H1 (cell line): ENCODE data around the gene IFNL4. TPM values are rescaled to one million over a fixed set of nuclear protein-coding genes. Genes with fewer than 3 reads are reported as not detected.

Source experiments
- CBX5 ChIP-seq: fragments of 300-800, 300-1000 bp; sonication (generic); IDR thresholded peaks from 2 replicates; pipeline ENCODE4 v1.7.1; 2016; ENCODE audit warnings: antibody characterized with exemption, low read length, low read depth
- CEBPB ChIP-seq: IDR thresholded peaks from 2 replicates; pipeline ENCODE4 v1.6.1; 2012; ENCODE audit warnings: low read depth, low read length
- FOSL1 ChIP-seq: IDR thresholded peaks from 2 replicates; pipeline ENCODE4 v1.6.1; 2011; ENCODE audit warnings: mild to moderate bottlenecking, low read depth, low read length, moderate library complexity; ENCODE audit not compliant: insufficient read depth
- GABPA ChIP-seq: IDR thresholded peaks from 2 replicates; pipeline ENCODE4 v1.6.1; 2011; ENCODE audit warnings: mild to moderate bottlenecking, low read length, moderate library complexity, borderline replicate concordance; ENCODE audit not compliant: insufficient read depth
- HDAC2 ChIP-seq, 2 experiments: fragments of 300-600 bp in 1 of 2; sonication (generic) in 1 of 2; IDR thresholded peaks; 2 replicates each; pipeline ENCODE4 v1.6.1; 2011 to 2012; ENCODE audit warnings: low read depth in 2 of 2, low read length in 2 of 2, mild to moderate bottlenecking in 2 of 2, moderate library complexity in 2 of 2, borderline replicate concordance in 1 of 2, inconsistent platforms in 1 of 2
- NRF1 ChIP-seq: IDR thresholded peaks from 2 replicates; pipeline ENCODE4 v1.6.1; 2011; ENCODE audit warnings: mild to moderate bottlenecking, low read depth, low read length, improper control_type of control experiment
- POU5F1 ChIP-seq: IDR thresholded peaks from 2 replicates; pipeline ENCODE4 v1.6.1; 2011; ENCODE audit warnings: low read depth, mild to moderate bottlenecking, low read length, moderate library complexity
- polyA plus RNA-seq, 7 experiments: library from polyadenylated mRNA; depleted of rRNA in 3 of 7; stranded (reverse) in 5 of 7; unstranded in 2 of 7; fragments of >200 nt in 5 of 7; fragments of 200-250 nt in 2 of 7; gene quantifications; 1 replicate in 5 of 7; 2 replicates in 1 of 7; 4 replicates in 1 of 7; pipeline versions ENCODE4 v1.2.1 to v1.2.3, GENCODE V29; 2011 to 2013; ENCODE audit warnings: missing spikeins in 2 of 7, mixed read lengths in 2 of 7
- total RNA-seq: library from RNA; stranded (reverse); fragmentation: NEBNext Ultra II Directional; extraction: Animal tissue kit (Norgen Biotek cat#: 25700); gene quantifications from 2 replicates; pipeline ENCODE4 v1.2.1, GENCODE V29; 2021
- TF ChIP-seq, protein P1 (sequence below): fragments of 300-600 bp; sonication (generic); IDR thresholded peaks from 2 replicates; pipeline ENCODE4 v1.7.1; 2012; ENCODE audit warnings: low read length, moderate library complexity, mild to moderate bottlenecking, inconsistent platforms; ENCODE audit not compliant: insufficient replicate concordance
- TF ChIP-seq, protein P2 (sequence below): IDR thresholded peaks from 2 replicates; pipeline ENCODE4 v1.6.1; 2012; ENCODE audit warnings: inconsistent platforms

Gene IFNL4
- total and polyA plus RNA-seq, 2 of the 8 experiments (the other 6 are each of a cell fraction or from before 2014, with no cell fraction given): not detected

DNA sequence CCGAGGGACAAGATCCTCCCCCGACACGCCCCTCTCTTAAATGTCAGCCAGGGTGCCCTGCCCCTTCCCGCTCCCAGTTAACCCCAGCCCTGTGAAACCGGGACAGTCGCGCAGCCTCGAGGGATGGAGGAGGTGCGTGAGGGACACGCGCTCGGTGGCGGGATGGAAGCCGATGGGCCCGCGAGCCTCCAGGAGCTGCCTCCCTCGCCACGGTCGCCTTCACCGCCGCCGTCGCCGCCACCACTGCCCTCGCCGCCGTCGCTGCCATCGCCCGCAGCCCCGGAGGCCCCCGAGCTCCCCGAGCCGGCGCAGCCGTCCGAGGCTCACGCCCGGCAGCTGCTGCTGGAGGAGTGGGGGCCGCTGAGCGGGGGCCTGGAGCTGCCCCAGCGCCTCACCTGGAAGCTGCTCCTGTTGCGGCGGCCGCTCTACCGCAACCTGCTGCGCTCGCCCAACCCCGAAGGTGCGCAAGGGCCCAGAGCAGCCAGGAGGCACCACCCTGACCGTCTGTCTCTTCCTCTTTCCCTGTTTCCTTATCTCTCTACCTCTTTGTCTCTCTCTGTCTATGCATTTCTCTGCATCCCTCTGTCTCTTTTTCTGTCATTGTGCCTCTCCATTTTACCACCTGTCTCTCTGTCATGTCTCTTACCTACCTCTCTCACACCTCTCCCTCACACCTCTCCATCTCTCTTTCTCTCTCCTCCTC, 51.6 kb downstream of the IFNL4 start, which contains the start of gene NCCRP1 (continued):
- TF ChIP-seq, protein P1, sequence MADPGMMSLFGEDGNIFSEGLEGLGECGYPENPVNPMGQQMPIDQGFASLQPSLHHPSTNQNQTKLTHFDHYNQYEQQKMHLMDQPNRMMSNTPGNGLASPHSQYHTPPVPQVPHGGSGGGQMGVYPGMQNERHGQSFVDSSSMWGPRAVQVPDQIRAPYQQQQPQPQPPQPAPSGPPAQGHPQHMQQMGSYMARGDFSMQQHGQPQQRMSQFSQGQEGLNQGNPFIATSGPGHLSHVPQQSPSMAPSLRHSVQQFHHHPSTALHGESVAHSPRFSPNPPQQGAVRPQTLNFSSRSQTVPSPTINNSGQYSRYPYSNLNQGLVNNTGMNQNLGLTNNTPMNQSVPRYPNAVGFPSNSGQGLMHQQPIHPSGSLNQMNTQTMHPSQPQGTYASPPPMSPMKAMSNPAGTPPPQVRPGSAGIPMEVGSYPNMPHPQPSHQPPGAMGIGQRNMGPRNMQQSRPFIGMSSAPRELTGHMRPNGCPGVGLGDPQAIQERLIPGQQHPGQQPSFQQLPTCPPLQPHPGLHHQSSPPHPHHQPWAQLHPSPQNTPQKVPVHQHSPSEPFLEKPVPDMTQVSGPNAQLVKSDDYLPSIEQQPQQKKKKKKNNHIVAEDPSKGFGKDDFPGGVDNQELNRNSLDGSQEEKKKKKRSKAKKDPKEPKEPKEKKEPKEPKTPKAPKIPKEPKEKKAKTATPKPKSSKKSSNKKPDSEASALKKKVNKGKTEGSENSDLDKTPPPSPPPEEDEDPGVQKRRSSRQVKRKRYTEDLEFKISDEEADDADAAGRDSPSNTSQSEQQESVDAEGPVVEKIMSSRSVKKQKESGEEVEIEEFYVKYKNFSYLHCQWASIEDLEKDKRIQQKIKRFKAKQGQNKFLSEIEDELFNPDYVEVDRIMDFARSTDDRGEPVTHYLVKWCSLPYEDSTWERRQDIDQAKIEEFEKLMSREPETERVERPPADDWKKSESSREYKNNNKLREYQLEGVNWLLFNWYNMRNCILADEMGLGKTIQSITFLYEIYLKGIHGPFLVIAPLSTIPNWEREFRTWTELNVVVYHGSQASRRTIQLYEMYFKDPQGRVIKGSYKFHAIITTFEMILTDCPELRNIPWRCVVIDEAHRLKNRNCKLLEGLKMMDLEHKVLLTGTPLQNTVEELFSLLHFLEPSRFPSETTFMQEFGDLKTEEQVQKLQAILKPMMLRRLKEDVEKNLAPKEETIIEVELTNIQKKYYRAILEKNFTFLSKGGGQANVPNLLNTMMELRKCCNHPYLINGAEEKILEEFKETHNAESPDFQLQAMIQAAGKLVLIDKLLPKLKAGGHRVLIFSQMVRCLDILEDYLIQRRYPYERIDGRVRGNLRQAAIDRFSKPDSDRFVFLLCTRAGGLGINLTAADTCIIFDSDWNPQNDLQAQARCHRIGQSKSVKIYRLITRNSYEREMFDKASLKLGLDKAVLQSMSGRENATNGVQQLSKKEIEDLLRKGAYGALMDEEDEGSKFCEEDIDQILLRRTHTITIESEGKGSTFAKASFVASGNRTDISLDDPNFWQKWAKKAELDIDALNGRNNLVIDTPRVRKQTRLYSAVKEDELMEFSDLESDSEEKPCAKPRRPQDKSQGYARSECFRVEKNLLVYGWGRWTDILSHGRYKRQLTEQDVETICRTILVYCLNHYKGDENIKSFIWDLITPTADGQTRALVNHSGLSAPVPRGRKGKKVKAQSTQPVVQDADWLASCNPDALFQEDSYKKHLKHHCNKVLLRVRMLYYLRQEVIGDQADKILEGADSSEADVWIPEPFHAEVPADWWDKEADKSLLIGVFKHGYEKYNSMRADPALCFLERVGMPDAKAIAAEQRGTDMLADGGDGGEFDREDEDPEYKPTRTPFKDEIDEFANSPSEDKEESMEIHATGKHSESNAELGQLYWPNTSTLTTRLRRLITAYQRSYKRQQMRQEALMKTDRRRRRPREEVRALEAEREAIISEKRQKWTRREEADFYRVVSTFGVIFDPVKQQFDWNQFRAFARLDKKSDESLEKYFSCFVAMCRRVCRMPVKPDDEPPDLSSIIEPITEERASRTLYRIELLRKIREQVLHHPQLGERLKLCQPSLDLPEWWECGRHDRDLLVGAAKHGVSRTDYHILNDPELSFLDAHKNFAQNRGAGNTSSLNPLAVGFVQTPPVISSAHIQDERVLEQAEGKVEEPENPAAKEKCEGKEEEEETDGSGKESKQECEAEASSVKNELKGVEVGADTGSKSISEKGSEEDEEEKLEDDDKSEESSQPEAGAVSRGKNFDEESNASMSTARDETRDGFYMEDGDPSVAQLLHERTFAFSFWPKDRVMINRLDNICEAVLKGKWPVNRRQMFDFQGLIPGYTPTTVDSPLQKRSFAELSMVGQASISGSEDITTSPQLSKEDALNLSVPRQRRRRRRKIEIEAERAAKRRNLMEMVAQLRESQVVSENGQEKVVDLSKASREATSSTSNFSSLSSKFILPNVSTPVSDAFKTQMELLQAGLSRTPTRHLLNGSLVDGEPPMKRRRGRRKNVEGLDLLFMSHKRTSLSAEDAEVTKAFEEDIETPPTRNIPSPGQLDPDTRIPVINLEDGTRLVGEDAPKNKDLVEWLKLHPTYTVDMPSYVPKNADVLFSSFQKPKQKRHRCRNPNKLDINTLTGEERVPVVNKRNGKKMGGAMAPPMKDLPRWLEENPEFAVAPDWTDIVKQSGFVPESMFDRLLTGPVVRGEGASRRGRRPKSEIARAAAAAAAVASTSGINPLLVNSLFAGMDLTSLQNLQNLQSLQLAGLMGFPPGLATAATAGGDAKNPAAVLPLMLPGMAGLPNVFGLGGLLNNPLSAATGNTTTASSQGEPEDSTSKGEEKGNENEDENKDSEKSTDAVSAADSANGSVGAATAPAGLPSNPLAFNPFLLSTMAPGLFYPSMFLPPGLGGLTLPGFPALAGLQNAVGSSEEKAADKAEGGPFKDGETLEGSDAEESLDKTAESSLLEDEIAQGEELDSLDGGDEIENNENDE: no peak
- TF ChIP-seq NRF1: no peak
- TF ChIP-seq FOSL1: no peak
- no peak for TF ChIP-seq HDAC2 (IDR thresholded peaks at IDR 0.05; ENCODE audit: borderline replicate concordance in 1 of 2, low read depth in 2 of 2, low read length in 2 of 2)
- TF ChIP-seq CBX5: no peak
- TF ChIP-seq CEBPB: no peak
- TF ChIP-seq, protein P2, sequence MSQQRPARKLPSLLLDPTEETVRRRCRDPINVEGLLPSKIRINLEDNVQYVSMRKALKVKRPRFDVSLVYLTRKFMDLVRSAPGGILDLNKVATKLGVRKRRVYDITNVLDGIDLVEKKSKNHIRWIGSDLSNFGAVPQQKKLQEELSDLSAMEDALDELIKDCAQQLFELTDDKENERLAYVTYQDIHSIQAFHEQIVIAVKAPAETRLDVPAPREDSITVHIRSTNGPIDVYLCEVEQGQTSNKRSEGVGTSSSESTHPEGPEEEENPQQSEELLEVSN: peak; percentile 98
- 0 out of 2 replicates have a peak, but pooled peaks have one; percentile 53 for TF ChIP-seq GABPA
- TF ChIP-seq POU5F1: no peak
